Activated CD8-positive, alpha-beta T cell treated with anti-CD3 and anti-CD28 coated beads for 36 hours (primary cell): ENCODE results near the gene ABHD15. TPM values are rescaled to one million over a fixed set of nuclear protein-coding genes. Genes with fewer than 3 reads are reported as not detected.

ENCODE experiments used
- ATAC-seq: fragments of 200-7000 bp; cut with Tn5 transposase; one replicate; pipeline ENCODE4 v1.10.0; 2021; ENCODE audit warnings: mild to moderate bottlenecking, moderate library complexity
- CTCF ChIA-PET: fragments of 350-600 bp; sonication (Branson Sonifier 250); formaldehyde crosslinking; loops from one replicate; lab custom pipeline; 2021; ENCODE audit warnings: antibody characterized with exemption; lab: Charles Lee
- POLR2A ChIA-PET: fragments of 350-600 bp; sonication (Branson Sonifier 250); formaldehyde crosslinking; loops from one replicate; lab custom pipeline; 2021; ENCODE audit warnings: antibody characterized with exemption; lab: Charles Lee
- DNase-seq: peaks from one replicate; pipeline ENCODE4 v3.0.0-alpha.2; 2020
- H3K27ac Mint-ChIP-seq: one replicate; pipeline ENCODE4 v1.8.0; 2021; ENCODE audit warnings: mild to moderate bottlenecking, mixed read lengths
- H3K27me3 Mint-ChIP-seq: one replicate; pipeline ENCODE4 v1.8.0; 2021; ENCODE audit warnings: mixed read lengths
- H3K36me3 Mint-ChIP-seq: one replicate; pipeline ENCODE4 v1.8.0; 2021; ENCODE audit warnings: low read depth, mixed read lengths
- H3K4me1 Mint-ChIP-seq: one replicate; pipeline ENCODE4 v1.8.0; 2021; ENCODE audit warnings: low read depth, mixed read lengths
- H3K4me3 Mint-ChIP-seq: one replicate; pipeline ENCODE4 v1.8.0; 2021; ENCODE audit warnings: mild to moderate bottlenecking, moderate library complexity, mixed read lengths
- H3K9me3 Mint-ChIP-seq: one replicate; pipeline ENCODE4 v1.8.0; 2021; ENCODE audit warnings: mixed read lengths
- CTCF ChIP-seq: fragments of 200-600 bp; IDR thresholded peaks from one replicate; pipeline ENCODE4 v1.8.0; 2022; ENCODE audit warnings: antibody characterized with exemption, mild to moderate bottlenecking
- intact Hi-C: fragments of 100-400 bp; cut with micrococcal nuclease; formaldehyde crosslinking; loops from one replicate; pipeline ENCODE4 v1.10.0; 2022
- total RNA-seq, 2 experiments: library from RNA; stranded (reverse); gene quantifications; one replicate each; pipeline ENCODE4 v1.2.3, GENCODE V29; 2021

Gene ABHD15
- total RNA-seq, 2 experiments from 2014 or later, result 9.7 to 10.1 TPM

DNA sequence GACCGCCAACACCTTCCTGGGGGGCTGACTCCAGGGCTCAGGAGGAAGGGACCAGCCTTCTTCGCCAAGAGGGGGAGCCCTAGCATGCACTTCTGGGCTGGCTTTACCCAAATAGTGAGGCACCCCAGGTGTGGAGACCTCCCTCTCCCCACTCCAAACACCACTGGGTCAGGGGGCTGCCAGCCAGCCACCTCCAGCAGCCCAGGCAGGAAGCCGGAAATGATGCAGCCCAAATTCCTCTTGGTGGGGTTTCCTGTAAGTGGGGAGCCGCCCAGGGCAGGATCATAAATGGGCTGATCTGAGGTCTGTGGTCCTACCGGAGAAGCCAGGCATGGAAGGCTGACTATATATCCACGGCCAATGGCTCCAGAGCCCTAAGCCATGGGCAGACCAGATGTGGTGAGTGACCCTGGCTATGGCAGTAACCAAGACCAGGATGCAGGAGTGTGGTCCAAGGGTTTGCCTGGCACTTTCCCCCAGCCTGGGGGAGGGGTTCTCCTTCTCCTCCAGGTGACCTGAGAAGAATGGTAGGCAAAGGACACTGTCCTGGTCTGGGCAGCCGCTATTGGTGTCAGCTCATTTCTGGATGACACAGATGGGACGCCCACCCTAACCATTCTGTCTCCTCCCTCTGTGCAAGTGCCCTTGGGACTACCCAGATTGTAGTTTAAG, 18.4 kb upstream of the ABHD15 start:
- ATAC-seq (no peak), DNase-seq (peak; percentile 45)
- TF ChIP-seq CTCF, result peak; percentile 37
- Mint-ChIP-seq H3K9me3 (no peaks in the 10 kb centered on the region), H3K4me1 (peaks cover 60% of the 10 kb centered on the region), H3K4me3 (peak overlapping the region; percentile 47), H3K27ac (peak overlapping the region; percentile 75), H3K36me3 (peaks cover 35% of the 10 kb centered on the region), H3K27me3 (no peaks in the 10 kb centered on the region)
- CTCF ChIA-PET, result interaction anchor here (1.1 to 14.9 kb wide), 7 partner anchors 8 to 215 kb away, joined by 3 to 172 read pairs (median 5); partner anchors contain the start of gene ABHD15
- intact Hi-C loops, result no loop called here
- POLR2A ChIA-PET, result interaction anchor here (0.6 to 2.2 kb wide), 8 partner anchors 11 to 186 kb away, joined by 3 to 7 read pairs (median 4); partner anchors contain the start of gene TP53I13

DNA sequence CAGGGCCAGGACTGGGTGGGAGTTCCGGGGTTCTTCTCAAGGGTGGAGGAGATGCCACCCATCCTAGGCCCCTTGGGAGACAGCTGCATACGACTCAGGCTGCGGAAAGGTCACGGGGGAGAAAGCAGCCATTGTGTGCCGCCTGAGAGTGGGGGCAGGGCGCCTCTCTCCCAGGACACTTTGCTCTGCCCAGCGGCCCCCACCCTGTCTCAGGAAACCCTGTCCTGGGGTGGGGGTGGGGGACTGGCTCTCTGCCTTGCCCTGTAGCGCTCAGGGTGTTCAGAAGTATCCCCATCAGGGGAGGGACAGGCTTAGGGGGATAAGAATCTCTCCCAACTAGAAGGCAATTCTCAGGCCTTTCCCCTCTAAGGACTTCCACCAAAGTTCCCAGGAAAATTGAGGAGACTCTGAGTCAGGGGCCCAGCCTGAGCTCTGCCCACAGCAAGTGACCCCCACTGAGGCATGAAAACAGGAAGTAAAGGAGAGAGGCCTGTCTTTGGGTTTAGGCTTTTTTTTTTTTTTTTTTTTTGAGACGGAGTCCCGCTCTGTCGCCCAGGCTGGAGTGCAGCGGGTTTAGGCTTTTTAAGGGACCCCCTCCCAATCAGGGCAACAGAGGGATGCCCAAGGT, 17.7 kb upstream of the ABHD15 start:
- Mint-ChIP-seq H3K9me3 (no peaks in the 10 kb centered on the region), H3K4me3 (no peak overlapping the region), H3K27ac (peak overlapping the region; percentile 75), H3K4me1 (peaks cover 57% of the 10 kb centered on the region), H3K27me3 (no peaks in the 10 kb centered on the region), H3K36me3 (peaks cover 42% of the 10 kb centered on the region)
- no peak for TF ChIP-seq CTCF
- intact Hi-C loops, result loop anchor here (5.0 kb wide), 1 partner anchor 33 kb away; no protein-coding TSS in a partner anchor
- ATAC-seq (no peak), DNase-seq (peak; percentile 4)
- ChIA-PET CTCF (interaction anchor here (1.3 to 14.9 kb wide), 3 partner anchors 32 to 215 kb away, joined by 4 to 172 read pairs (median 4); no protein-coding TSS in a partner anchor), POLR2A (interaction anchor here (0.6 to 2.2 kb wide), 3 partner anchors 11 to 185 kb away, joined by 3 to 6 read pairs (median 6); no protein-coding TSS in a partner anchor)

- intact Hi-C loops, result loop anchor here (5.0 kb wide), 1 partner anchor 34 kb away; no protein-coding TSS in a partner anchor
- H3K4me1 Mint-ChIP-seq, result peaks cover 57% of the 10 kb centered on the region
- CTCF ChIA-PET, result interaction anchor here (0.7 to 14.9 kb wide), 5 partner anchors 9 to 214 kb away, joined by 3 to 172 read pairs (median 3); partner anchors contain the start of gene ANKRD13B
- peaks cover 42% of the 10 kb centered on the region for H3K36me3 Mint-ChIP-seq
- TF ChIP-seq CTCF, result no peak
- ATAC-seq, result no peak
- DNase-seq, result peak; percentile 1
- POLR2A ChIA-PET, result interaction anchor here (0.8 to 2.2 kb wide), 4 partner anchors 10 to 99 kb away, joined by 3 to 6 read pairs (median 5); no protein-coding TSS in a partner anchor
- peak overlapping the region; percentile 57 for H3K27ac Mint-ChIP-seq
- no peaks in the 10 kb centered on the region for H3K27me3 Mint-ChIP-seq
- H3K4me3 Mint-ChIP-seq, result no peak overlapping the region
- no peaks in the 10 kb centered on the region for H3K9me3 Mint-ChIP-seq
Measured at GRCh38 chr17:29583324-29584248, 16.7 kb upstream of the ABHD15 start.

DNA sequence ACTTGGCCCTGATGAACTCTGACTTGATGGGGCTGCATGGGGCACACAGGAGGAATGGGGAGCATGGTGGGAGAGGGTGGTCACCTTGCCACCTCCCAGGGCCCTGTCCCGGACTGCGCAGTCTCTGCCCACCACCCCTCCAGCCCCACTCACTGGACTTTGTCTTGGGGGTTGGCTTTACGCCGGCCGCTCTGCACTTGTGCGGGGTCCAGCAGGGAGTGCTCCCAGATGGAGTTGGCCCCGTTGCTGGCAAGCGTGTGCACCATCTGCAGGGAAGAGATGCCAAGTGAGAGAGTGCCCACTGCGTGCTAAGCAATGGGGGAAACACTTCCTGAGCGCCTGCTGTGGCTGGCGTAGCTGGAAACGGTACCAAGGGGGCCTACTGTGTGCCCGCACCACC, 15.9 kb upstream of the ABHD15 start:
- Mint-ChIP-seq H3K27ac (no peak overlapping the region), H3K36me3 (peaks cover 47% of the 10 kb centered on the region), H3K4me3 (no peak overlapping the region), H3K9me3 (no peaks in the 10 kb centered on the region), H3K27me3 (no peaks in the 10 kb centered on the region), H3K4me1 (peaks cover 52% of the 10 kb centered on the region)
- DNase-seq (peak; percentile 0), ATAC-seq (no peak)
- intact Hi-C loops, result loop anchor here (5.0 kb wide), 1 partner anchor 35 kb away; no protein-coding TSS in a partner anchor
- ChIA-PET CTCF (interaction anchor here (0.9 to 14.9 kb wide), 4 partner anchors 10 to 34 kb away, joined by 3 to 172 read pairs (median 46); partner anchors contain the start of gene ANKRD13B), POLR2A (interaction anchor here (0.8 to 1.2 kb wide), 2 partner anchors 35 to 100 kb away, joined by 3 to 4 read pairs; no protein-coding TSS in a partner anchor)
- no peak for TF ChIP-seq CTCF
